KMS-11 (cell line): ENCODE data around the gene METTL9.
"Not testable (repeated sequence)": the region's sequence is repeated elsewhere in the genome, so short reads cannot be mapped to it uniquely, and the experiment has no call there.

ENCODE experiments used
- H2AFZ ChIP-seq: fragments of 200-600 bp; sonication (generic); 2 replicates; pipeline ENCODE4 v1.6.1; 2016; ENCODE audit warnings: antibody characterized with exemption, mixed run types, low read depth
- H3K27ac ChIP-seq: fragments of 200-600 bp; sonication (generic); 2 replicates; pipeline ENCODE4 v1.6.1; 2016; ENCODE audit warnings: mild to moderate bottlenecking, mixed run types
- H3K27me3 ChIP-seq: fragments of 200-600 bp; sonication (generic); 2 replicates; pipeline ENCODE4 v1.6.1; 2017; ENCODE audit warnings: mild to moderate bottlenecking, low read depth, mixed run types, moderate library complexity; ENCODE audit not compliant: insufficient read depth
- H3K36me3 ChIP-seq: fragments of 200-600 bp; sonication (generic); 2 replicates; pipeline ENCODE4 v1.6.1; 2017; ENCODE audit warnings: mild to moderate bottlenecking, mixed run types; ENCODE audit not compliant: insufficient read depth
- H3K4me1 ChIP-seq: fragments of 200-600 bp; sonication (generic); 2 replicates; pipeline ENCODE4 v1.6.1; 2016; ENCODE audit warnings: mild to moderate bottlenecking, low read depth, mixed run types; ENCODE audit not compliant: poor library complexity, severe bottlenecking
- H3K4me2 ChIP-seq: fragments of 200-600 bp; sonication (generic); 2 replicates; pipeline ENCODE4 v1.7.0; 2016; ENCODE audit warnings: mild to moderate bottlenecking, mixed run types
- H3K4me3 ChIP-seq: fragments of 200-600 bp; sonication (generic); IDR thresholded peaks from 2 replicates; pipeline ENCODE4 v1.6.1; 2017; ENCODE audit warnings: low read depth, low read length, mixed read lengths; ENCODE audit not compliant: insufficient read depth
- H3K79me2 ChIP-seq: fragments of 200-600 bp; sonication (generic); 2 replicates; pipeline ENCODE4 v1.6.1; 2016; ENCODE audit warnings: low read depth, mixed run types; ENCODE audit not compliant: insufficient read depth
- H3K9ac ChIP-seq: fragments of 200-600 bp; sonication (generic); 2 replicates; pipeline ENCODE4 v1.6.1; 2016; ENCODE audit warnings: mild to moderate bottlenecking, mixed run types
- H4K20me1 ChIP-seq: fragments of 200-600 bp; sonication (generic); 2 replicates; pipeline ENCODE4 v1.6.1; 2016; ENCODE audit warnings: mild to moderate bottlenecking, mixed run types; ENCODE audit not compliant: insufficient read depth
- CTCF ChIP-seq: fragments of 200-600 bp; sonication (generic); conservative IDR thresholded peaks from 2 replicates; pipeline ENCODE4 v1.6.1; 2017; ENCODE audit warnings: low read depth, mild to moderate bottlenecking, antibody characterized with exemption, low read length, moderate library complexity, mixed read lengths

METTL9 gene

GRCh38 chr16:21580807-21581206 lies 18.6 kb upstream of the METTL9 start:
- Histone ChIP-seq H4K20me1 (no peaks in the 10 kb centered on the region), H3K36me3 (no peaks in the 10 kb centered on the region), H3K79me2 (no peaks in the 10 kb centered on the region), H3K9ac (no peak overlapping the region), H3K4me1 (no peaks in the 10 kb centered on the region), H3K27ac (no peak overlapping the region), H3K4me2 (no peak overlapping the region), H3K27me3 (no peaks in the 10 kb centered on the region), H2AFZ (no peak overlapping the region), H3K4me3 (no peak overlapping the region)
- TF ChIP-seq CTCF = no peak

GRCh38 chr16:21584817-21585216 lies 14.6 kb upstream of the METTL9 start:
- H3K27ac ChIP-seq = no peak overlapping the region
- no peaks in the 10 kb centered on the region for H3K4me1 ChIP-seq
- no peak overlapping the region for H2AFZ ChIP-seq
- H3K4me2 ChIP-seq = no peak overlapping the region
- H4K20me1 ChIP-seq = no peaks in the 10 kb centered on the region
- no peak overlapping the region for H3K4me3 ChIP-seq
- H3K9ac ChIP-seq = no peak overlapping the region
- TF ChIP-seq CTCF = no peak
- H3K79me2 ChIP-seq = no peaks in the 10 kb centered on the region
- no peaks in the 10 kb centered on the region for H3K36me3 ChIP-seq
- H3K27me3 ChIP-seq = no peaks in the 10 kb centered on the region

- not testable (repeated sequence) for H4K20me1 ChIP-seq, H3K27ac ChIP-seq, H2AFZ ChIP-seq, H3K79me2 ChIP-seq, H3K4me3 ChIP-seq, H3K36me3 ChIP-seq, H3K27me3 ChIP-seq, H3K9ac ChIP-seq, H3K4me1 ChIP-seq, H3K4me2 ChIP-seq
Measured at GRCh38 chr16:21588593-21588992, 10.8 kb upstream of the METTL9 start.

- no peak overlapping the region for H3K4me3 ChIP-seq
- H3K79me2 ChIP-seq = no peaks in the 10 kb centered on the region
- no peaks in the 10 kb centered on the region for H3K4me1 ChIP-seq
- no peaks in the 10 kb centered on the region for H3K36me3 ChIP-seq
- no peaks in the 10 kb centered on the region for H3K27me3 ChIP-seq
- no peak overlapping the region for H3K4me2 ChIP-seq
- TF ChIP-seq CTCF = no peak
- no peak overlapping the region for H3K27ac ChIP-seq
- no peaks in the 10 kb centered on the region for H4K20me1 ChIP-seq
- no peak overlapping the region for H3K9ac ChIP-seq
- no peak overlapping the region for H2AFZ ChIP-seq
Measured at GRCh38 chr16:21589551-21589950, 9.8 kb upstream of the METTL9 start.

- H2AFZ ChIP-seq = no peak overlapping the region
- no peaks in the 10 kb centered on the region for H3K27me3 ChIP-seq
- H3K27ac ChIP-seq = no peak overlapping the region
- no peak for TF ChIP-seq CTCF
- H3K4me2 ChIP-seq = no peak overlapping the region
- H3K79me2 ChIP-seq = no peaks in the 10 kb centered on the region
- no peaks in the 10 kb centered on the region for H4K20me1 ChIP-seq
- no peak overlapping the region for H3K9ac ChIP-seq
- H3K4me1 ChIP-seq = no peaks in the 10 kb centered on the region
- H3K36me3 ChIP-seq = no peaks in the 10 kb centered on the region
- no peak overlapping the region for H3K4me3 ChIP-seq
Measured at GRCh38 chr16:21590287-21590686, 9.1 kb upstream of the METTL9 start.
